ENCODE results near the gene FKBP9. TPM values are rescaled to one million over a fixed set of nuclear protein-coding genes. Genes with fewer than 3 reads are reported as not detected.
"Not testable (repeated sequence)": the region's sequence is repeated elsewhere in the genome, so short reads cannot be mapped to it uniquely, and the experiment has no call there.

The FKBP9 gene
- polyA plus RNA-seq, 4 donors = 8.1 to 69.6 (median 20.5) TPM

GRCh38 chr7:32942415-32943251 is 14.6 kb upstream of the FKBP9 start:
- peak; percentile 85 to 92 for DNase-seq
- WGBS, 3 donors = 0 to 1% (median 0%) methylated on average over 66 to 95 of the region's 95 CpGs
- no peak for FAIRE-seq
- H3K36me3 ChIP-seq (ENCODE audit: control insufficient read depth in 3 of 3, insufficient read depth in 2 of 3, low read depth in 1 of 3, low read length in 3 of 3) = peaks cover 0 to 8% (median 0%) of the 10 kb centered on the region in 3 donors
- peaks cover 0 to 2% of the 10 kb centered on the region in 2 donors for H3K9me3 ChIP-seq (ENCODE audit: control insufficient read depth in 2 of 2, insufficient read depth in 1 of 2, low read depth in 1 of 2, low read length in 1 of 2)
- H3K4me1 ChIP-seq (ENCODE audit: control insufficient read depth in 3 of 3, insufficient read depth in 2 of 3, low read depth in 1 of 3, low read length in 2 of 3) = peaks cover 0 to 4% (median 0%) of the 10 kb centered on the region in 3 donors
- H3K27me3 ChIP-seq (ENCODE audit: control insufficient read depth in 3 of 3, insufficient read depth in 3 of 3, low read length in 3 of 3) = no peaks in the 10 kb centered on the region
- H3K4me3 ChIP-seq (ENCODE audit: low read depth in 1 of 3, low read length in 3 of 3) = peak overlapping the region; percentile 63 to 87 (median 82)
- peak overlapping the region; percentile 56 to 94 (median 84) for H3K27ac ChIP-seq (ENCODE audit: low read depth in 1 of 3, low read length in 2 of 3)

DNA sequence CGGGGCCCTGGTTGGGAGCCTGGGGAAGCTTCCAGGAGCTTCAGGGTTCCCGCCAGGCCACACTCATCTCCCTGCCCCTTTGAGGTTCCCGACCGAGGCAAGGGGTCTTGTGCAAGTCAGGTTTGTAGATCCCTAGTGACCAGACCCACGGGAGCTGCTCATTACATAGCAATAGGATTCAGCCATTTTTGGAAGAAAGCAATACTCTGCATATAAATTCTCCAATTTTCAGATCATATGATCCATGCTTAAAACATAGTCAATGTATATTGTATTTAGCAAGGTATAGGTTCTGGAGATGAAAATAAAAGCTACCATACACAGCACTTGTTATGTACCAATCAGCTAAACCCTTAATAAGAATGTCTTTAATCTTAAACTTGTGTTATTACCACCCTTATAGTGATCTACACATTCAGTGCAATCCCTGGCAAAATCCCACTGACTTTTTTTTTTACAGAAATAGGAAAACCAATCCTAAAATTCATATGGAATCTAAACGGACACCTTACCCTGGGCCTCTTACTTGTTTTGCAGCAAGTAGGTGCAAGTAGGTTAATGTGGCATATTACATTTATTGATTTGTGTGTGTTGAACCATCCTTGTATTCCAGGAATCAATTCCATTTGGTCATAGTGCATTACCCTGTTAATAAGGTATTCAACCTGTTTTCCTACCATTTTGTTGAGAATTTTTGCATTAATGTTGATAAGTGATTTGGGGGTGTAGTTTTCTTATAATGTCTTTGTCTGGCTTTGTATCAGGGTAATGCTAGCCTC is 13.8 kb upstream of the FKBP9 start:
- Histone ChIP-seq H3K4me3 (ENCODE audit: low read depth in 1 of 3, low read length in 3 of 3) (peak overlapping the region in 2 of 3 donors; percentile 14 to 87), H3K27ac (ENCODE audit: low read depth in 1 of 3, low read length in 2 of 3) (peak overlapping the region in 1 of 3 donors; percentile 58), H3K27me3 (ENCODE audit: control insufficient read depth in 3 of 3, insufficient read depth in 3 of 3, low read length in 3 of 3) (no peaks in the 10 kb centered on the region), H3K4me1 (ENCODE audit: control insufficient read depth in 3 of 3, insufficient read depth in 2 of 3, low read depth in 1 of 3, low read length in 2 of 3) (no peaks in the 10 kb centered on the region), H3K9me3 (ENCODE audit: control insufficient read depth in 2 of 2, insufficient read depth in 1 of 2, low read depth in 1 of 2, low read length in 1 of 2) (peaks cover 0 to 11% of the 10 kb centered on the region in 2 donors), H3K36me3 (ENCODE audit: control insufficient read depth in 3 of 3, insufficient read depth in 2 of 3, low read depth in 1 of 3, low read length in 3 of 3) (peaks cover 0 to 3% (median 0%) of the 10 kb centered on the region in 3 donors)
- no peak for DNase-seq
- no peak for FAIRE-seq
- WGBS, 3 donors = 12 to 16% (median 12%) methylated on average over 6 of the region's 6 CpGs

- DNase-seq (no peak), FAIRE-seq (no peak)
- Histone ChIP-seq H3K4me3 (ENCODE audit: low read depth in 1 of 3, low read length in 3 of 3) (no peak overlapping the region), H3K27ac (ENCODE audit: low read depth in 1 of 3, low read length in 2 of 3) (no peak overlapping the region), H3K4me1 (ENCODE audit: control insufficient read depth in 3 of 3, insufficient read depth in 2 of 3, low read depth in 1 of 3, low read length in 2 of 3) (no peaks in the 10 kb centered on the region), H3K27me3 (ENCODE audit: control insufficient read depth in 3 of 3, insufficient read depth in 3 of 3, low read length in 3 of 3) (no peaks in the 10 kb centered on the region), H3K36me3 (ENCODE audit: control insufficient read depth in 3 of 3, insufficient read depth in 2 of 3, low read depth in 1 of 3, low read length in 3 of 3) (no peaks in the 10 kb centered on the region), H3K9me3 (ENCODE audit: control insufficient read depth in 2 of 2, insufficient read depth in 1 of 2, low read depth in 1 of 2, low read length in 1 of 2) (peaks cover 0 to 19% of the 10 kb centered on the region in 2 donors)
- 76 to 89% (median 87%) methylated on average over 3 of the region's 3 CpGs for WGBS, 3 donors
Observed at GRCh38 chr7:32947420-32947983, 9.7 kb upstream of the FKBP9 start.

DNA sequence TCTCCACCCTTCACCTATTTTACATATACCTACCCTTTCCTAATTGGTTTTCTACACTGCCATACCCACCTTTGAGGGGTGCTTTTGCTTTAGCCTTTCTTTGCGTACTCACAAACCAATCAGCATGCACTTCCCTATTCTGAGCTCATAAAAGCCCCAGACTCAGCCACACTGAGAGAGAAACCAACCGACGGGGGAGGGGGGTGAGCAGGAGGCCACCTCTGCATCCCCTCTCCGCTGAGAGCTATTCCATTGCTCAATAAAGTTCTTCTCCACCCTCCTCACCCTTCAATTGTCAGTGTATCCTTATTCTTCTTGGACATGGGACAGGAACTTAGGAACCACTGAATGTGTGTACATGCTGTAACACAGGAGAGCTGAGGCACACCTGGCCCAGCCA is 9.0 kb upstream of the FKBP9 start:
- Histone ChIP-seq H3K4me3 (ENCODE audit: low read depth in 1 of 3, low read length in 3 of 3) (no peak overlapping the region), H3K4me1 (ENCODE audit: control insufficient read depth in 3 of 3, insufficient read depth in 2 of 3, low read depth in 1 of 3, low read length in 2 of 3) (no peaks in the 10 kb centered on the region), H3K36me3 (ENCODE audit: control insufficient read depth in 3 of 3, insufficient read depth in 2 of 3, low read depth in 1 of 3, low read length in 3 of 3) (no peaks in the 10 kb centered on the region), H3K9me3 (ENCODE audit: control insufficient read depth in 2 of 2, insufficient read depth in 1 of 2, low read depth in 1 of 2, low read length in 1 of 2) (peaks cover 0 to 19% of the 10 kb centered on the region in 2 donors), H3K27ac (ENCODE audit: low read depth in 1 of 3, low read length in 2 of 3) (no peak overlapping the region), H3K27me3 (ENCODE audit: control insufficient read depth in 3 of 3, insufficient read depth in 3 of 3, low read length in 3 of 3) (no peaks in the 10 kb centered on the region)
- DNase-seq = no peak
- WGBS, 3 donors = 87 to 93% (median 90%) methylated on average over 4 of the region's 4 CpGs
- FAIRE-seq = no peak

GRCh38 chr7:32952876-32953275 is 4.4 kb upstream of the FKBP9 start:
- WGBS, 3 donors = 87 to 96% (median 88%) methylated on average over 1 of the region's 1 CpG
- no peak for DNase-seq
- no peaks in the 10 kb centered on the region for H3K4me1 ChIP-seq (ENCODE audit: control insufficient read depth in 3 of 3, insufficient read depth in 2 of 3, low read depth in 1 of 3, low read length in 2 of 3)
- H3K9me3 ChIP-seq (ENCODE audit: control insufficient read depth in 2 of 2, insufficient read depth in 1 of 2, low read depth in 1 of 2, low read length in 1 of 2) = peaks cover 0 to 15% of the 10 kb centered on the region in 2 donors
- H3K36me3 ChIP-seq (ENCODE audit: control insufficient read depth in 3 of 3, insufficient read depth in 2 of 3, low read depth in 1 of 3, low read length in 3 of 3) = no peaks in the 10 kb centered on the region
- no peak overlapping the region for H3K27ac ChIP-seq (ENCODE audit: low read depth in 1 of 3, low read length in 2 of 3)
- H3K27me3 ChIP-seq (ENCODE audit: control insufficient read depth in 3 of 3, insufficient read depth in 3 of 3, low read length in 3 of 3) = no peaks in the 10 kb centered on the region
- no peak for FAIRE-seq
- H3K4me3 ChIP-seq (ENCODE audit: low read depth in 1 of 3, low read length in 3 of 3) = no peak overlapping the region

GRCh38 chr7:32958046-32959025 is 1.1 kb downstream of the FKBP9 start:
- peaks cover 0 to 9% (median 0%) of the 10 kb centered on the region in 3 donors for H3K4me1 ChIP-seq (ENCODE audit: control insufficient read depth in 3 of 3, insufficient read depth in 2 of 3, low read depth in 1 of 3, low read length in 2 of 3)
- peak overlapping the region; percentile 65 to 91 (median 75) for H3K4me3 ChIP-seq (ENCODE audit: low read depth in 1 of 3, low read length in 3 of 3)
- peak overlapping the region; percentile 88 to 95 (median 91) for H3K27ac ChIP-seq (ENCODE audit: low read depth in 1 of 3, low read length in 2 of 3)
- DNase-seq = peak in 1 of 2 donors; percentile 19
- no peak for FAIRE-seq
- H3K9me3 ChIP-seq (ENCODE audit: control insufficient read depth in 2 of 2, insufficient read depth in 1 of 2, low read depth in 1 of 2, low read length in 1 of 2) = no peaks in the 10 kb centered on the region
- no peaks in the 10 kb centered on the region for H3K36me3 ChIP-seq (ENCODE audit: control insufficient read depth in 3 of 3, insufficient read depth in 2 of 3, low read depth in 1 of 3, low read length in 3 of 3)
- no peaks in the 10 kb centered on the region for H3K27me3 ChIP-seq (ENCODE audit: control insufficient read depth in 3 of 3, insufficient read depth in 3 of 3, low read length in 3 of 3)
- WGBS, 3 donors = 47 to 61% (median 60%) methylated on average over 25 to 26 of the region's 26 CpGs

- not testable (repeated sequence) for H3K27ac ChIP-seq (ENCODE audit: low read depth in 1 of 3, low read length in 2 of 3); H3K4me1 ChIP-seq (ENCODE audit: control insufficient read depth in 3 of 3, insufficient read depth in 2 of 3, low read depth in 1 of 3, low read length in 2 of 3); H3K9me3 ChIP-seq (ENCODE audit: control insufficient read depth in 2 of 2, insufficient read depth in 1 of 2, low read depth in 1 of 2, low read length in 1 of 2); FAIRE-seq; H3K27me3 ChIP-seq (ENCODE audit: control insufficient read depth in 3 of 3, insufficient read depth in 3 of 3, low read length in 3 of 3); DNase-seq; H3K36me3 ChIP-seq (ENCODE audit: control insufficient read depth in 3 of 3, insufficient read depth in 2 of 3, low read depth in 1 of 3, low read length in 3 of 3); H3K4me3 ChIP-seq (ENCODE audit: low read depth in 1 of 3, low read length in 3 of 3)
- 55 to 68% (median 65%) methylated on average over 5 of the region's 5 CpGs for whole genome bisulfite sequencing, 3 donors
Observed at GRCh38 chr7:32963880-32964301, 6.7 kb downstream of the FKBP9 start.

Data from small intestine (tissue), 7 donors.